Endothelial cell of umbilical vein (primary cell): ENCODE measurements around the gene PRMT2. TPM values are rescaled to one million over a fixed set of nuclear protein-coding genes. Genes with fewer than 3 reads are reported as not detected.

Experiments
- BruUV-seq: library from RNA; stranded (reverse); fragments of 400-500 nt; replicated peaks from 2 replicates; lab custom pipeline; 2021; lab: Mats Ljungman, UMichigan
- CTCF ChIA-PET: fragments of 300-600, 350-600 bp; sonication (Branson Sonifier 250); formaldehyde crosslinking; loops from one replicate; lab custom pipeline; 2021; ENCODE audit warnings: antibody characterized with exemption, inconsistent platforms; lab: Charles Lee
- POLR2A ChIA-PET: fragments of 300-600, 350-600 bp; sonication (Branson Sonifier 250); formaldehyde crosslinking; loops from one replicate; lab custom pipeline; 2021; ENCODE audit warnings: antibody characterized with exemption, inconsistent platforms; lab: Charles Lee
- DNase-seq: peaks from one replicate; pipeline ENCODE4 v3.0.0-alpha.2; 2011; ENCODE audit warnings: low read depth, low spot score
- FAIRE-seq: peaks from 2 replicates; lab custom pipeline; 2011; peaks lifted over from hg19 to GRCh38; lab: Jason Lieb, UNC
- H2AFZ ChIP-seq: 2 replicates; pipeline ENCODE4 v1.6.0; 2012; ENCODE audit warnings: low read depth, low read length, control low read depth, inconsistent platforms
- H3K27ac ChIP-seq: 2 replicates; pipeline ENCODE4 v1.5.1; 2011; ENCODE audit warnings: low read depth, mild to moderate bottlenecking, control low read depth, low read length, moderate library complexity; ENCODE audit not compliant: insufficient read depth
- H3K27me3 ChIP-seq, 2 experiments: 2 replicates each; pipeline versions ENCODE4 v1.6.0 to v1.6.1; 2011; ENCODE audit warnings: low read length in 2 of 2, mixed read lengths in 1 of 2; ENCODE audit not compliant: control insufficient read depth in 2 of 2, insufficient read depth in 2 of 2
- H3K36me3 ChIP-seq, 2 experiments: 2 replicates in 1 of 2; 3 replicates in 1 of 2; pipeline ENCODE4 v1.5.1; 2011; ENCODE audit warnings: low read length in 2 of 2, mild to moderate bottlenecking in 1 of 2, moderate library complexity in 1 of 2; ENCODE audit not compliant: control insufficient read depth in 2 of 2, insufficient read depth in 2 of 2; ENCODE audit errors: extremely low read depth in 1 of 2
- H3K4me1 ChIP-seq: 3 replicates; pipeline ENCODE4 v1.5.1; 2011; ENCODE audit warnings: mild to moderate bottlenecking, low read length; ENCODE audit not compliant: control insufficient read depth, insufficient read depth; ENCODE audit errors: extremely low read depth
- H3K4me2 ChIP-seq: 2 replicates; pipeline ENCODE4 v1.6.1; 2011; ENCODE audit warnings: low read length, control low read depth, mixed read lengths; ENCODE audit not compliant: insufficient read depth
- H3K4me3 ChIP-seq, 3 experiments: fragments of 200-600 bp in 1 of 3; sonication (generic), shearing (Covaris generic) in 1 of 3; replicated peaks in 1 of 3; 2 replicates each; pipeline ENCODE4 v1.5.1; 2011 to 2016; ENCODE audit warnings: control low read depth in 3 of 3, low read length in 3 of 3, mild to moderate bottlenecking in 2 of 3, inconsistent platforms in 1 of 3, low read depth in 1 of 3, moderate library complexity in 1 of 3; ENCODE audit not compliant: insufficient read depth in 1 of 3
- H3K79me2 ChIP-seq: 2 replicates; pipeline ENCODE4 v1.6.0; 2012; ENCODE audit warnings: low read length, inconsistent platforms; ENCODE audit not compliant: control insufficient read depth, insufficient read depth
- H3K9ac ChIP-seq: replicated peaks from 2 replicates; pipeline ENCODE3; 2011; ENCODE audit warnings: low read length, control low read depth; ENCODE audit not compliant: insufficient read depth; ENCODE audit errors: extremely low read depth
- H3K9me1 ChIP-seq: replicated peaks from 3 replicates; pipeline ENCODE4 v1.6.0; 2011; ENCODE audit warnings: mild to moderate bottlenecking, low read length; ENCODE audit not compliant: control insufficient read depth, insufficient read depth; ENCODE audit errors: extremely low read depth
- H3K9me3 ChIP-seq: replicated peaks from 2 replicates; pipeline ENCODE4 v1.5.1; 2012; ENCODE audit warnings: low read length, inconsistent platforms; ENCODE audit not compliant: control insufficient read depth, insufficient read depth
- H4K20me1 ChIP-seq: replicated peaks from 2 replicates; pipeline ENCODE3; 2011; ENCODE audit warnings: mild to moderate bottlenecking, low read length; ENCODE audit not compliant: control insufficient read depth, insufficient read depth; ENCODE audit errors: extremely low read depth
- EZH2 ChIP-seq: IDR thresholded peaks from 2 replicates; pipeline ENCODE4 v1.6.1; 2012; ENCODE audit warnings: borderline replicate concordance, low read depth, mild to moderate bottlenecking, moderate library complexity, low read length, inconsistent platforms; ENCODE audit not compliant: severe bottlenecking
- FOS ChIP-seq: IDR thresholded peaks from 2 replicates; pipeline ENCODE4 v1.6.1; 2011; ENCODE audit warnings: mild to moderate bottlenecking, low read length, moderate library complexity, borderline replicate concordance; ENCODE audit not compliant: insufficient read depth
- GATA2 ChIP-seq: IDR thresholded peaks from 2 replicates; pipeline ENCODE4 v1.7.0; 2011; ENCODE audit warnings: low read depth, mild to moderate bottlenecking, moderate library complexity, mixed read lengths, low read length; ENCODE audit not compliant: insufficient read length, insufficient read depth
- JUN ChIP-seq: IDR thresholded peaks from 2 replicates; pipeline ENCODE4 v1.6.1; 2011; ENCODE audit warnings: borderline replicate concordance, low read depth; ENCODE audit not compliant: insufficient read length, insufficient read depth
- MAX ChIP-seq: IDR thresholded peaks from 2 replicates; pipeline ENCODE4 v1.6.1; 2011; ENCODE audit not compliant: insufficient read depth, insufficient read length
- MYC ChIP-seq: IDR thresholded peaks from one replicate; pipeline ENCODE4 v1.6.1; 2011; ENCODE audit warnings: mild to moderate bottlenecking, low read depth, low read length
- POLR2A ChIP-seq: IDR thresholded peaks from 2 replicates; pipeline ENCODE4 v1.6.1; 2012; ENCODE audit warnings: low read depth, mild to moderate bottlenecking, control low read depth, low read length
- POLR2AphosphoS5 ChIP-seq: IDR thresholded peaks from 2 replicates; pipeline ENCODE4 v1.6.1; 2012; ENCODE audit warnings: low read depth, mild to moderate bottlenecking, control low read depth, low read length, moderate library complexity; ENCODE audit not compliant: insufficient read depth
- dilution Hi-C: fragments of 300-500 bp; cut with MboI; formaldehyde crosslinking; loops from one replicate; pipeline ENCODE4 v1.15.0; 2019; ENCODE audit warnings: low sequenced_read_pairs; ENCODE audit not compliant: extremely low pct_ligation_motif_present
- intact Hi-C: fragments of 100-400 bp; cut with micrococcal nuclease; formaldehyde crosslinking; loops from one replicate; pipeline ENCODE4 v1.10.0; 2022
- polyA plus RNA-seq, 4 experiments: library from polyadenylated mRNA; depleted of rRNA in 3 of 4; stranded (reverse) in 3 of 4; unstranded in 1 of 4; fragments of >200 nt; gene quantifications; 2 replicates each; pipeline versions ENCODE4 v1.2.1 to v1.2.3, GENCODE V29; 2011 to 2012; ENCODE audit warnings: missing spikeins in 1 of 4
- total RNA-seq: library from RNA; stranded (reverse); gene quantifications from 2 replicates; pipeline ENCODE4 v1.2.3, GENCODE V29; 2021
- TF ChIP-seq, protein P1 (sequence below), 2 donors: IDR thresholded peaks; 1 replicate in 1 of 2; 2 replicates in 1 of 2; pipeline ENCODE4 v1.5.1; 2011; ENCODE audit warnings: low read length in 2 of 2, mild to moderate bottlenecking in 2 of 2, moderate library complexity in 2 of 2, control low read depth in 1 of 2, inconsistent platforms in 1 of 2, low read depth in 1 of 2; ENCODE audit not compliant: insufficient read depth in 1 of 2; ENCODE audit errors: extremely low read depth in 1 of 2

PRMT2 gene
- total and polyA plus RNA-seq, 2 donors (not counting 3 experiments of a cell fraction or from before 2014, with no cell fraction given) = 125 to 193 TPM

DNA sequence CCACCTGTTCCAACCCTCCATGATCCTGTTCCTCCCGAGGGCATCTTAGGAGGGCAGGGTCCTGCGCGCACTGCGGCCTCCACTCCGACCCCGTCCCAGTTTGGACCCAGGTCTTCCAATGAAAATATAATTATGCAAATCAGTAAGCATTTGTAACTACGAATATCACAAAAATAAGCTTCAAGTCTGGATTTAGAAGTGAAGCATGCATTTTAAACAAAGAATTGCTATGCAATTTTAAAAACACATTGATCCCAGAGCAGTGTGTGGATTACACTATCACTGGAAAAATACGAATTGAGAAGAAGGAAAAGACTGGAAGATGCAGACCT is 673 bp downstream of the PRMT2 start:
- intact Hi-C loops (no loop called here), dilution Hi-C loops (no loop called here)
- H3K9ac ChIP-seq = peak overlapping the region; percentile 47
- peak overlapping the region; percentile 91 for H3K4me2 ChIP-seq
- no peak overlapping the region for H3K27ac ChIP-seq
- peak overlapping the region; percentile 12 for H2AFZ ChIP-seq
- BruUV-seq = no TSS peak
- FAIRE-seq (no peak), DNase-seq (no peak)
- ChIA-PET POLR2A (interaction anchor here (0.8 kb wide), 1 partner anchor 178 kb away, joined by 3 read pairs; no protein-coding TSS in a partner anchor), CTCF (interaction anchor here (1.4 kb wide), 1 partner anchor 37 kb away, joined by 4 read pairs; no protein-coding TSS in a partner anchor)
- peaks cover 0 to 2% of the 10 kb centered on the region in 2 experiments for H3K36me3 ChIP-seq
- no peak for TF ChIP-seq POLR2AphosphoS5
- no peak for TF ChIP-seq MYC
- no peak for TF ChIP-seq GATA2
- no peak for TF ChIP-seq FOS
- no peak for TF ChIP-seq MAX
- peak overlapping the region; percentile 36 to 90 (median 38) for H3K4me3 ChIP-seq
- peaks cover 43% of the 10 kb centered on the region for H3K79me2 ChIP-seq
- no peaks in the 10 kb centered on the region for H3K27me3 ChIP-seq
- H4K20me1 ChIP-seq = peaks cover 3% of the 10 kb centered on the region
- H3K9me3 ChIP-seq = no peaks in the 10 kb centered on the region
- no peaks in the 10 kb centered on the region for H3K9me1 ChIP-seq
- peaks cover 28% of the 10 kb centered on the region for H3K4me1 ChIP-seq

GRCh38 chr21:46636550-46637285 is 1.2 kb downstream of the PRMT2 start:
- dilution Hi-C loops = no loop called here
- Histone ChIP-seq H2AFZ (no peak overlapping the region), H3K79me2 (peaks cover 48% of the 10 kb centered on the region), H3K9me1 (no peaks in the 10 kb centered on the region), H3K27ac (no peak overlapping the region), H3K27me3 (no peaks in the 10 kb centered on the region), H3K36me3 (peaks cover 5% of the 10 kb centered on the region in 2 experiments), H4K20me1 (peaks cover 3% of the 10 kb centered on the region), H3K4me2 (peak overlapping the region; percentile 91), H3K9ac (peak overlapping the region; percentile 47), H3K4me1 (peaks cover 28% of the 10 kb centered on the region), H3K4me3 (peak overlapping the region; percentile 36 to 90 (median 38)), H3K9me3 (no peaks in the 10 kb centered on the region)
- intact Hi-C loops = no loop called here
- ChIA-PET POLR2A (no interaction called here), CTCF (interaction anchor here (1.1 kb wide), 2 partner anchors 293 to 493 kb away, joined by 3 to 4 read pairs; no protein-coding TSS in a partner anchor)
- DNase-seq (peak; percentile 24), FAIRE-seq (no peak)
- TSS peak; percentile 26 for BruUV-seq
- no peak for TF ChIP-seq MYC
- no peak for TF ChIP-seq POLR2A
- TF ChIP-seq FOS = no peak
- TF ChIP-seq GATA2 = no peak
- no peak for TF ChIP-seq JUN
- TF ChIP-seq POLR2AphosphoS5 = no peak
- no peak for TF ChIP-seq EZH2
- TF ChIP-seq MAX = no peak
- TF ChIP-seq, protein P1, sequence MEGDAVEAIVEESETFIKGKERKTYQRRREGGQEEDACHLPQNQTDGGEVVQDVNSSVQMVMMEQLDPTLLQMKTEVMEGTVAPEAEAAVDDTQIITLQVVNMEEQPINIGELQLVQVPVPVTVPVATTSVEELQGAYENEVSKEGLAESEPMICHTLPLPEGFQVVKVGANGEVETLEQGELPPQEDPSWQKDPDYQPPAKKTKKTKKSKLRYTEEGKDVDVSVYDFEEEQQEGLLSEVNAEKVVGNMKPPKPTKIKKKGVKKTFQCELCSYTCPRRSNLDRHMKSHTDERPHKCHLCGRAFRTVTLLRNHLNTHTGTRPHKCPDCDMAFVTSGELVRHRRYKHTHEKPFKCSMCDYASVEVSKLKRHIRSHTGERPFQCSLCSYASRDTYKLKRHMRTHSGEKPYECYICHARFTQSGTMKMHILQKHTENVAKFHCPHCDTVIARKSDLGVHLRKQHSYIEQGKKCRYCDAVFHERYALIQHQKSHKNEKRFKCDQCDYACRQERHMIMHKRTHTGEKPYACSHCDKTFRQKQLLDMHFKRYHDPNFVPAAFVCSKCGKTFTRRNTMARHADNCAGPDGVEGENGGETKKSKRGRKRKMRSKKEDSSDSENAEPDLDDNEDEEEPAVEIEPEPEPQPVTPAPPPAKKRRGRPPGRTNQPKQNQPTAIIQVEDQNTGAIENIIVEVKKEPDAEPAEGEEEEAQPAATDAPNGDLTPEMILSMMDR (IDR thresholded peaks at IDR 0.05; ENCODE audit: extremely low read depth in 1 of 2, insufficient read depth in 1 of 2, low read depth in 1 of 2, low read length in 2 of 2) = no peak
